ENCODE data around the gene ZBTB42. TPM values are rescaled to one million over a fixed set of nuclear protein-coding genes. Genes with fewer than 3 reads are reported as not detected.

ZBTB42 gene
- total RNA-seq, 1 donor, result 2.9 TPM

DNA sequence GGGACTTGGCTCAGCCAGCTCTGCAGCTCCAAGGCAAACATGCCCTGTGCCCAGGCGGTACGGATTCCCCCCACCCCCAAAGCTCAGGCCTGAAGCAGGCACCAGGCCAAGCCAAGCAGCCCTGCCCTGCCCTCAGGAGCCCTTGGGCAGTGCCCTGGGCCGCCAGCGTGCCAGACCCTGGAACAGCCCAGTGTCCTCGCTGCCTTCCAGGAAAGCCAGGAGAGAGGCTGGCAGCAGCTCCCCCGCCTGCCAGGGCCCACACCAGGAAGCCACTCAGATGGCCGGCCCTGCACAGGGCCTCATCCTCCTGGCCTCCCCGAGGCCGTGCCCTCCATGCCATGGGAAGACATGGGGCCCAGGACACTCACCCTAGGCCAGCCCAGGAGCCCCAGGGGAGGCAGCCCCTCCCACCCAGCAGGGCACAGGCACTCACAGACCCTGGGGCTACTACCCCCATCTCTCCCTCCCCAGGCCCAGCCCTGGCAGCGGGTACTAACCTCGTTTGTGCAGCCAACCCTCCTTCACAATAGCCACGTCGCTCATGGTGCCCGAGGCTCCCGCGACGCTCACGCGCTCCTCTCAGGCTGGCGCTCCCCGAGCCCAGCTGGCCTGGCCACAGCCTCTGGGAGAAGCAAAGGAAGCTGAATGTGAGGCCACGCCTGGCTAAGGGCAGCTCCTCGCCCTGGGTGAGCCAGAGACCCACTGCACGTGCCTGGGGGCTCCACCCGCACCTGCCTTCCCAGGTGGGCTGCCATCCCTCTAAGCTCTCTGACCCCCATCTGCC lies 8.6 kb upstream of the ZBTB42 start:
- Histone ChIP-seq H3K4me1 (ENCODE audit: insufficient read depth, low read length) (peaks cover 12% of the 10 kb centered on the region), H4K20me1 (ENCODE audit: insufficient read depth, low read length) (peaks cover 66% of the 10 kb centered on the region), H3K36me3 (ENCODE audit: insufficient read depth, low read length) (peaks cover 12% of the 10 kb centered on the region), H3K9me3 (ENCODE audit: low read depth, low read length) (no peaks in the 10 kb centered on the region), H2AFZ (ENCODE audit: low read length) (no peak overlapping the region), H3K79me2 (ENCODE audit: insufficient read depth, low read length) (peaks cover 76% of the 10 kb centered on the region), H3K27ac (ENCODE audit: low read depth, low read length) (no peak overlapping the region), H3K27me3 (ENCODE audit: insufficient read depth, low read length) (no peaks in the 10 kb centered on the region), H3K4me3 (ENCODE audit: insufficient read depth, low read length) (no peak overlapping the region), H3K4me2 (ENCODE audit: insufficient read depth, low read length) (no peak overlapping the region)
- DNase-seq (ENCODE audit: insufficient read length, low spot score, missing footprints), result no peak
- TF ChIP-seq, protein P1, sequence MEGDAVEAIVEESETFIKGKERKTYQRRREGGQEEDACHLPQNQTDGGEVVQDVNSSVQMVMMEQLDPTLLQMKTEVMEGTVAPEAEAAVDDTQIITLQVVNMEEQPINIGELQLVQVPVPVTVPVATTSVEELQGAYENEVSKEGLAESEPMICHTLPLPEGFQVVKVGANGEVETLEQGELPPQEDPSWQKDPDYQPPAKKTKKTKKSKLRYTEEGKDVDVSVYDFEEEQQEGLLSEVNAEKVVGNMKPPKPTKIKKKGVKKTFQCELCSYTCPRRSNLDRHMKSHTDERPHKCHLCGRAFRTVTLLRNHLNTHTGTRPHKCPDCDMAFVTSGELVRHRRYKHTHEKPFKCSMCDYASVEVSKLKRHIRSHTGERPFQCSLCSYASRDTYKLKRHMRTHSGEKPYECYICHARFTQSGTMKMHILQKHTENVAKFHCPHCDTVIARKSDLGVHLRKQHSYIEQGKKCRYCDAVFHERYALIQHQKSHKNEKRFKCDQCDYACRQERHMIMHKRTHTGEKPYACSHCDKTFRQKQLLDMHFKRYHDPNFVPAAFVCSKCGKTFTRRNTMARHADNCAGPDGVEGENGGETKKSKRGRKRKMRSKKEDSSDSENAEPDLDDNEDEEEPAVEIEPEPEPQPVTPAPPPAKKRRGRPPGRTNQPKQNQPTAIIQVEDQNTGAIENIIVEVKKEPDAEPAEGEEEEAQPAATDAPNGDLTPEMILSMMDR (IDR thresholded peaks at IDR 0.05; ENCODE audit: extremely low read depth, low read depth, low read length), result no peak

DNA sequence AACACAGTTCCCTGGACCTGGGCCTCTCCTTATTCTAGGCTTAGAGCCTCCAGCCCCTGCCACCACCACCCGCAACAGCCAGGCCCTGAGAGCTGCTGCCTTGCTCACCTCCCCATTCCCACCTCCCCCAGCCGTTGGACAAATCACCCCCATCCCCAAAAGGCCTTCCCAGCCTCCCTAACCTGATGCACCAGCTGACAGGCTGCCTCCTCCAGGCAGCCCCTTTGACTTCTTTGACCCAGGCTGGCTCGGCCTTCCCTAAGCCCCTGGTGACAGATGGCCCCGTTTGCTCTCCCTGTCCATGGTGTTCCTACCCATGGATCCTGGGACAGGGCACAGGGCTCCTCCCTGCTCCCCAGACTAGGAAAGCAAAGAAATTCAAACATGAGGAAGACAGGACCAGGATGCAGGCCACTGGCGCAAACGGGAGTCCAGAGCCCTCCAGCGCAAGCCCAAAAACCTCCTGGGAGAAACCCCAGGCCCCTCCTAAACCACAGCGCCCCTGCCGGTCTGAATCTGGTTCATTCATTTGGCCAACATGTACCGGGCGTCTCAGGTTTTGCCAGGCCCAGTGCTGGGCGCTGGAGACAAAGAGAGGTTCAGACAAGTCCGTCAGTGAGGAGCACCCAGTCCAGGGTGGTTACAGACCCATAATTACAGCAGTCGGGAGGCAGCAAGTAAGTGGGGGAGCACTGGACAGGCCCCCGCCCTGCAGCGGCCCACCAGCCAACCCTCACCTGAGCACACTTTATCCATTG lies 7.8 kb upstream of the ZBTB42 start:
- H3K4me3 ChIP-seq (ENCODE audit: insufficient read depth, low read length), result peak overlapping the region; percentile 83
- H3K9me3 ChIP-seq (ENCODE audit: low read depth, low read length), result no peaks in the 10 kb centered on the region
- H3K36me3 ChIP-seq (ENCODE audit: insufficient read depth, low read length), result peaks cover 12% of the 10 kb centered on the region
- no peak for DNase-seq (ENCODE audit: insufficient read length, low spot score, missing footprints)
- H3K79me2 ChIP-seq (ENCODE audit: insufficient read depth, low read length), result peaks cover 68% of the 10 kb centered on the region
- H4K20me1 ChIP-seq (ENCODE audit: insufficient read depth, low read length), result peaks cover 59% of the 10 kb centered on the region
- TF ChIP-seq, protein P1 (IDR thresholded peaks at IDR 0.05; ENCODE audit: extremely low read depth, low read depth, low read length), result peak; percentile 33
- peak overlapping the region; percentile 85 for H3K4me2 ChIP-seq (ENCODE audit: insufficient read depth, low read length)
- H3K4me1 ChIP-seq (ENCODE audit: insufficient read depth, low read length), result peaks cover 12% of the 10 kb centered on the region
- no peak overlapping the region for H2AFZ ChIP-seq (ENCODE audit: low read length)
- no peaks in the 10 kb centered on the region for H3K27me3 ChIP-seq (ENCODE audit: insufficient read depth, low read length)
- peak overlapping the region; percentile 51 for H3K27ac ChIP-seq (ENCODE audit: low read depth, low read length)

DNA sequence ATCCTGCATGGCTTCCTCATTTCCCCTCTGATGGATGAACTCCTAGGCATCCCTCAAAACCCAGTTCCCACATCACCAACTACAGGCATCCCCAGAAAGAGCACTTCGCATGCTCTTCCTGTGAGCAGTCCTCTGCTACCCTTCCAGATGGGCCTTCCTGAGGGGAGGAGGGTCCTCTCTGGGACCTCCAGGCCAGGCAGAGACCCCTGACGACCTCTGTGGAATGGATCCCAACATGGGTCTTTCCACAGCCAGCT lies 7.3 kb upstream of the ZBTB42 start:
- Histone ChIP-seq H3K4me2 (ENCODE audit: insufficient read depth, low read length) (peak overlapping the region; percentile 85), H3K4me3 (ENCODE audit: insufficient read depth, low read length) (peak overlapping the region; percentile 83), H3K27me3 (ENCODE audit: insufficient read depth, low read length) (no peaks in the 10 kb centered on the region), H3K4me1 (ENCODE audit: insufficient read depth, low read length) (peaks cover 12% of the 10 kb centered on the region), H2AFZ (ENCODE audit: low read length) (no peak overlapping the region), H3K79me2 (ENCODE audit: insufficient read depth, low read length) (peaks cover 63% of the 10 kb centered on the region), H4K20me1 (ENCODE audit: insufficient read depth, low read length) (peaks cover 54% of the 10 kb centered on the region), H3K9me3 (ENCODE audit: low read depth, low read length) (no peaks in the 10 kb centered on the region), H3K36me3 (ENCODE audit: insufficient read depth, low read length) (peaks cover 9% of the 10 kb centered on the region), H3K27ac (ENCODE audit: low read depth, low read length) (peak overlapping the region; percentile 51)
- TF ChIP-seq, protein P1 (IDR thresholded peaks at IDR 0.05; ENCODE audit: extremely low read depth, low read depth, low read length), result no peak
- DNase-seq (ENCODE audit: insufficient read length, low spot score, missing footprints), result no peak

DNA sequence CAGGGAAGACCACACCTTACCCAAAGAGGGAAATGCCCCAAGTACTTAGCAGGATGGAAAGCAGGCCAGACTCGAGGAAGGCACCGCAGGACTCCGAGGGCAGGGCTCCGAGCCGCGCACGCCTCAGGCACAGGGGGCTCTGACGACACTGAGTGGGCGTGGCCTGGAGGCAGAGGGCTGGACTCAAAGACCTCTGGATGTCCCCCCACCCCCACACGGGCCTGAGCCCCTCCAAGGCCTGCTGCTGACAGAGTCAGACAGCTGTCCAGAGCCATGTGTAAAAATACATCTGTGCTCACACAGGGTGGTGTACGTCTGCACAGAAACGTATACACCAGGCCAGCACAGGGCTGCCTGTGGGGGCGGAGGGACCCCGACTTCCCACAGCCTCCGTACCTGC lies 6.8 kb upstream of the ZBTB42 start:
- H3K4me3 ChIP-seq (ENCODE audit: insufficient read depth, low read length), result peak overlapping the region; percentile 83
- peak; percentile 99 for DNase-seq (ENCODE audit: insufficient read length, low spot score, missing footprints)
- H3K4me2 ChIP-seq (ENCODE audit: insufficient read depth, low read length), result peak overlapping the region; percentile 85
- H3K4me1 ChIP-seq (ENCODE audit: insufficient read depth, low read length), result peaks cover 12% of the 10 kb centered on the region
- H3K9me3 ChIP-seq (ENCODE audit: low read depth, low read length), result no peaks in the 10 kb centered on the region
- H3K27ac ChIP-seq (ENCODE audit: low read depth, low read length), result peak overlapping the region; percentile 51
- TF ChIP-seq, protein P1 (IDR thresholded peaks at IDR 0.05; ENCODE audit: extremely low read depth, low read depth, low read length), result no peak
- no peaks in the 10 kb centered on the region for H3K27me3 ChIP-seq (ENCODE audit: insufficient read depth, low read length)
- peaks cover 52% of the 10 kb centered on the region for H4K20me1 ChIP-seq (ENCODE audit: insufficient read depth, low read length)
- H3K79me2 ChIP-seq (ENCODE audit: insufficient read depth, low read length), result peaks cover 58% of the 10 kb centered on the region
- H2AFZ ChIP-seq (ENCODE audit: low read length), result no peak overlapping the region
- H3K36me3 ChIP-seq (ENCODE audit: insufficient read depth, low read length), result peaks cover 7% of the 10 kb centered on the region

Measured in osteoblast (primary cell).